Measurements from ENCODE around the gene JARID2.

DNA sequence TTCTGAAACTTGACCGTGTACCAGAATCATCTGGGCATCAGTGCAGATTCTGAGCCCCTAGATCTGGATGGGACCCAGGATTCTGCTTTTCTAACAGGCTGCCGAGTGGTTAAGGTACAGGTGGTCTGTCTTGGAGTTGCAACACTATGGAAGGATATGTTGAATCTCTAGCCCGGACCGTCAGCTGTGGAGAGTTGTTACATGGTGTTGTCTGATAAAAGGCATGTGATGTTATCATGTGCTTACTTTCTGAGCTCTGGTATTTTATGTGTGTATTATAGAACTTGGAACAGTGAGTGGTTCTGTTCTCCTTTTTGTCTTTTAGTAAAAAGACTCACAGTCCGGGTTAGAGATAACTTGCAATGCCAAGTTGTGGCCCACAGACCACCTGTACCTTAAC lies 123.0 kb downstream of the JARID2 start:
- TF ChIP-seq, protein P1, sequence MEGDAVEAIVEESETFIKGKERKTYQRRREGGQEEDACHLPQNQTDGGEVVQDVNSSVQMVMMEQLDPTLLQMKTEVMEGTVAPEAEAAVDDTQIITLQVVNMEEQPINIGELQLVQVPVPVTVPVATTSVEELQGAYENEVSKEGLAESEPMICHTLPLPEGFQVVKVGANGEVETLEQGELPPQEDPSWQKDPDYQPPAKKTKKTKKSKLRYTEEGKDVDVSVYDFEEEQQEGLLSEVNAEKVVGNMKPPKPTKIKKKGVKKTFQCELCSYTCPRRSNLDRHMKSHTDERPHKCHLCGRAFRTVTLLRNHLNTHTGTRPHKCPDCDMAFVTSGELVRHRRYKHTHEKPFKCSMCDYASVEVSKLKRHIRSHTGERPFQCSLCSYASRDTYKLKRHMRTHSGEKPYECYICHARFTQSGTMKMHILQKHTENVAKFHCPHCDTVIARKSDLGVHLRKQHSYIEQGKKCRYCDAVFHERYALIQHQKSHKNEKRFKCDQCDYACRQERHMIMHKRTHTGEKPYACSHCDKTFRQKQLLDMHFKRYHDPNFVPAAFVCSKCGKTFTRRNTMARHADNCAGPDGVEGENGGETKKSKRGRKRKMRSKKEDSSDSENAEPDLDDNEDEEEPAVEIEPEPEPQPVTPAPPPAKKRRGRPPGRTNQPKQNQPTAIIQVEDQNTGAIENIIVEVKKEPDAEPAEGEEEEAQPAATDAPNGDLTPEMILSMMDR (IDR thresholded peaks at IDR 0.05; ENCODE audit: low read depth, low read length), result no peak
- TF ChIP-seq POLR2A (IDR thresholded peaks at IDR 0.05; ENCODE audit: extremely low read depth, insufficient read length), result no peak
- TF ChIP-seq, protein P2, sequence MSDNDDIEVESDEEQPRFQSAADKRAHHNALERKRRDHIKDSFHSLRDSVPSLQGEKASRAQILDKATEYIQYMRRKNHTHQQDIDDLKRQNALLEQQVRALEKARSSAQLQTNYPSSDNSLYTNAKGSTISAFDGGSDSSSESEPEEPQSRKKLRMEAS (IDR thresholded peaks at IDR 0.05; ENCODE audit: low read depth, low read length), result no peak
- no peak for TF ChIP-seq MYC (IDR thresholded peaks at IDR 0.05; ENCODE audit: low read depth, low read length)

All from NB4 (cell line).